SK-N-SH treated with all-trans-retinoic acid at 6 μM for 48 hours (cell line): ENCODE data around the gene TSN.

Experiments
- ATAC-seq: fragments of 200-7000 bp; cut with Tn5 transposase; 3 replicates; pipeline ENCODE4 v1.9.1; 2020; ENCODE audit warnings: mild to moderate bottlenecking, moderate library complexity
- ARNTL ChIP-seq: fragments of 450-650 bp; formaldehyde crosslinking; IDR thresholded peaks from 2 replicates; pipeline ENCODE4 v1.5.0; 2020; ENCODE audit warnings: low read depth, mild to moderate bottlenecking, moderate library complexity, borderline replicate concordance
- CSDC2 ChIP-seq: fragments of 250-450 bp; sonication (Bioruptor Pico); IDR thresholded peaks from 2 replicates; pipeline ENCODE4 v1.5.0; 2020; ENCODE audit warnings: mild to moderate bottlenecking, moderate library complexity
- GLIS3 ChIP-seq: fragments of 250-450 bp; sonication (Bioruptor Pico); IDR thresholded peaks from 2 replicates; pipeline ENCODE4 v1.5.0; 2020; ENCODE audit warnings: mild to moderate bottlenecking, moderate library complexity
- ISL1 ChIP-seq: fragments of 250-450 bp; sonication (Bioruptor Pico); IDR thresholded peaks from 2 replicates; pipeline ENCODE4 v2.1.2; 2022; ENCODE audit warnings: mild to moderate bottlenecking, moderate library complexity
- OSR1 ChIP-seq: fragments of 250-450 bp; sonication (Bioruptor Pico); IDR thresholded peaks from 2 replicates; pipeline ENCODE4 v1.8.0; 2022; ENCODE audit warnings: moderate library complexity, mild to moderate bottlenecking, inconsistent platforms
- PPARA ChIP-seq: fragments of 250-450 bp; sonication (Bioruptor Pico); IDR thresholded peaks from 2 replicates; pipeline ENCODE4 v1.5.0; 2020; ENCODE audit warnings: mild to moderate bottlenecking, borderline replicate concordance
- RARB ChIP-seq: fragments of 250-450 bp; sonication (Bioruptor Pico); IDR thresholded peaks from 2 replicates; pipeline ENCODE4 v1.8.0; 2021; ENCODE audit warnings: mild to moderate bottlenecking, moderate library complexity
- SNAI2 ChIP-seq: fragments of 250-450 bp; sonication (Bioruptor Pico); IDR thresholded peaks from 2 replicates; pipeline ENCODE4 v1.5.0; 2020; ENCODE audit warnings: mild to moderate bottlenecking, moderate library complexity
- TOX ChIP-seq: fragments of 250-450 bp; sonication (Bioruptor Pico); IDR thresholded peaks from 2 replicates; pipeline ENCODE4 v1.8.0; 2021; ENCODE audit warnings: mild to moderate bottlenecking, moderate library complexity, borderline replicate concordance
- ZC3H10 ChIP-seq: fragments of 250-450 bp; sonication (Bioruptor Pico); IDR thresholded peaks from 2 replicates; pipeline ENCODE4 v1.5.1; 2021; ENCODE audit warnings: mild to moderate bottlenecking, moderate library complexity
- ZFP30 ChIP-seq: fragments of 450-650 bp; formaldehyde crosslinking; IDR thresholded peaks from 2 replicates; pipeline ENCODE4 v1.5.0; 2022; ENCODE audit warnings: mild to moderate bottlenecking, moderate library complexity
- ZNF70 ChIP-seq: fragments of 450-650 bp; formaldehyde crosslinking; IDR thresholded peaks from 2 replicates; pipeline ENCODE4 v1.5.0; 2020; ENCODE audit warnings: mild to moderate bottlenecking, moderate library complexity
- ZNF8 ChIP-seq: fragments of 450-650 bp; formaldehyde crosslinking; IDR thresholded peaks from 2 replicates; pipeline ENCODE4 v1.5.0; 2020; ENCODE audit warnings: mild to moderate bottlenecking, moderate library complexity
- TF ChIP-seq, protein P1 (sequence below): fragments of 250-450 bp; sonication (Bioruptor Pico); IDR thresholded peaks from 2 replicates; pipeline ENCODE4 v1.5.1; 2021; ENCODE audit warnings: mild to moderate bottlenecking, moderate library complexity
- TF ChIP-seq, protein P2 (sequence below): fragments of 250-450 bp; sonication (Bioruptor Pico); IDR thresholded peaks from 2 replicates; pipeline ENCODE4 v1.8.0; 2021; ENCODE audit warnings: low read depth, mild to moderate bottlenecking, moderate library complexity, borderline replicate concordance
- TF ChIP-seq, protein P3 (sequence below): fragments of 250-450 bp; sonication (Bioruptor Pico); IDR thresholded peaks from 2 replicates; pipeline ENCODE4 v1.8.0; 2020; ENCODE audit warnings: mild to moderate bottlenecking, moderate library complexity, borderline replicate concordance
- TF ChIP-seq, protein P4 (sequence below): fragments of 250-450 bp; sonication (Bioruptor Pico); IDR thresholded peaks from 2 replicates; pipeline ENCODE4 v1.5.0; 2020; ENCODE audit warnings: mild to moderate bottlenecking, moderate library complexity

Gene TSN

DNA sequence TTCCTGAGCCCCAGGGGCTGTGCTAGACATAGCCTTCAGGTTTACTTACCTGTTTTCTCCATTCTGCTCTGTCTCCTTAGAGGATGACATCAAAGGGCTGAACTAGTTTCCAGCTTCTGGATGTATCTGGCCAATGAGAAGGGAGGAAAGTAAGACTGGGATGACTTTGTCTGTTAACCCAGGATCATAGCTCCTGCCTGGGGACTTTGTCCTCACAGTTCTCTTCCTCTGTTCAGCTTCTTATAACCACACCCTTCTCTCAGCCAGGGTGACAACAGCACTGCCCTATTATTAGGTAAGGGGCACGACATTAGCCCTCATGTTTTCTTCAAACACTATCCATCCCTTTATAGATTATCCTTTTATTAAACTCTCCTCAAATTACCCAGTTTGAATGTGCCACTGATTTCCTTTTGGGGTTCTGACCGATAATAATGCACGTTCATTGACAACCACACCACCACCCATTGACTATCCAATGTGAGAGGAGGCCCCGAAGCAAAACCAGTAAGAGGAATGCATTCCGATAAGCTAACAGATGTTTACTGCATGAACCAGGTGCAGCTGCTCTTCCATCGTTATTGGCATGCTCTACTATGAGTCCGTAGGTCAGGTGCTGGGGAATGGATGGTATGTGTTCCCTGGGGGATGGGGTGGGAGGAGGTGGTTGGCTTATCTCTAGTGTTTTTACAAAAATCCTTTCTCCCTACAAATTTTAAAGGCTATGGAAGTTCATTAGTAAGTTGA, 23.5 kb downstream of the TSN start:
- no peak for ATAC-seq
- TF ChIP-seq PPARA (CRISPR knock-in tag) (no peak), ARNTL (CRISPR knock-in tag) (no peak), SNAI2 (CRISPR knock-in tag) (no peak), ZNF70 (CRISPR knock-in tag) (no peak)

DNA sequence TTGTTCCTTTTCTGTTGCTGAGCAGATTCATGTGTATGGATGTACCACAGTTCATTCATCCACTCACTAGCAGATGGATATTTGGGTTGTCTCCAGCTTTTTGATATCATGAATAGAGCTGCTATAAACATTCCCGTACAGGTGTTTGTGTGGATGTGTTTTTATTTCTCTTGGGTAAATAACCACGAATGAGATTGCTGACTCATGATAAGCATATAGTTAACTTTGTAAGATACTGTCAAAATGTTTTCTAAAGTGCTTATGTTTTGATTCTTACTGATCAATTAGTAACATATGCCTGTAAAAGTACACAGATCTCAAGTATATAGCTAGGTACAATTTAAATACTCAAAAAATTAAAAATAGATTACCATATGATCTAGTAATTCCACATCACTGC, 27.7 kb downstream of the TSN start:
- TF ChIP-seq CSDC2 (CRISPR knock-in tag) (no peak), ISL1 (CRISPR knock-in tag) (no peak), GLIS3 (CRISPR knock-in tag) (no peak), ZC3H10 (CRISPR knock-in tag) (no peak), ZNF8 (CRISPR knock-in tag) (no peak), RARB (CRISPR knock-in tag) (no peak), TOX (no peak)
- TF ChIP-seq, protein P1, sequence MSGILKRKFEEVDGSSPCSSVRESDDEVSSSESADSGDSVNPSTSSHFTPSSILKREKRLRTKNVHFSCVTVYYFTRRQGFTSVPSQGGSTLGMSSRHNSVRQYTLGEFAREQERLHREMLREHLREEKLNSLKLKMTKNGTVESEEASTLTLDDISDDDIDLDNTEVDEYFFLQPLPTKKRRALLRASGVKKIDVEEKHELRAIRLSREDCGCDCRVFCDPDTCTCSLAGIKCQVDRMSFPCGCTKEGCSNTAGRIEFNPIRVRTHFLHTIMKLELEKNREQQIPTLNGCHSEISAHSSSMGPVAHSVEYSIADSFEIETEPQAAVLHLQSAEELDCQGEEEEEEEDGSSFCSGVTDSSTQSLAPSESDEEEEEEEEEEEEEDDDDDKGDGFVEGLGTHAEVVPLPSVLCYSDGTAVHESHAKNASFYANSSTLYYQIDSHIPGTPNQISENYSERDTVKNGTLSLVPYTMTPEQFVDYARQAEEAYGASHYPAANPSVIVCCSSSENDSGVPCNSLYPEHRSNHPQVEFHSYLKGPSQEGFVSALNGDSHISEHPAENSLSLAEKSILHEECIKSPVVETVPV (CRISPR knock-in tag), result no peak
- TF ChIP-seq, protein P2, sequence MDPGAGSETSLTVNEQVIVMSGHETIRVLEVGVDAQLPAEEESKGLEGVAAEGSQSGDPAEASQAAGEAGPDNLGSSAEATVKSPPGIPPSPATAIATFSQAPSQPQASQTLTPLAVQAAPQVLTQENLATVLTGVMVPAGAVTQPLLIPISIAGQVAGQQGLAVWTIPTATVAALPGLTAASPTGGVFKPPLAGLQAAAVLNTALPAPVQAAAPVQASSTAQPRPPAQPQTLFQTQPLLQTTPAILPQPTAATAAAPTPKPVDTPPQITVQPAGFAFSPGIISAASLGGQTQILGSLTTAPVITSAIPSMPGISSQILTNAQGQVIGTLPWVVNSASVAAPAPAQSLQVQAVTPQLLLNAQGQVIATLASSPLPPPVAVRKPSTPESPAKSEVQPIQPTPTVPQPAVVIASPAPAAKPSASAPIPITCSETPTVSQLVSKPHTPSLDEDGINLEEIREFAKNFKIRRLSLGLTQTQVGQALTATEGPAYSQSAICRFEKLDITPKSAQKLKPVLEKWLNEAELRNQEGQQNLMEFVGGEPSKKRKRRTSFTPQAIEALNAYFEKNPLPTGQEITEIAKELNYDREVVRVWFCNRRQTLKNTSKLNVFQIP (CRISPR knock-in tag), result no peak
- TF ChIP-seq, all 23 proteins: peak for 0
- ATAC-seq, result no peak

DNA sequence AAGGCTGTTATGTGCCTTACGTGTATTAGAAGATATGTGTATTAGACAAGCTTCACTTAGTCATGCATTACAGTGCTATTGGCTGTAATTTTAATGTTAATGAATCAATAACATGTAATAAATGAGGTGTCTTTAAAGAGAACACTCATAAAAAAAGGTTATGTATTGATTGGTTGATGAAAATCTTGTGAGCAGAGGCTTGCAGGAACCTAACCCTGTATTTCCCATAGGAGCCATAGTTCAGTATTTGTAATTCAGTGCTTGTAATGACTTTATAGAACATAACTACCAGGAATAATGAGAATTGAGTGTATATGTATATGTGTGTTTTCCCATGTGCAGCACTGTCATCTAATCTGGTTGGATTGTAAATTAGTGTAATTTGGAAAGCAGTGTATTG, 33.2 kb downstream of the TSN start:
- ATAC-seq, result no peak
- TF ChIP-seq ISL1 (CRISPR knock-in tag) (no peak), PPARA (CRISPR knock-in tag) (no peak), ZNF8 (CRISPR knock-in tag) (no peak), ZC3H10 (CRISPR knock-in tag) (no peak), ZFP30 (CRISPR knock-in tag) (no peak), SNAI2 (CRISPR knock-in tag) (no peak), OSR1 (CRISPR knock-in tag) (no peak)
- TF ChIP-seq, protein P3, sequence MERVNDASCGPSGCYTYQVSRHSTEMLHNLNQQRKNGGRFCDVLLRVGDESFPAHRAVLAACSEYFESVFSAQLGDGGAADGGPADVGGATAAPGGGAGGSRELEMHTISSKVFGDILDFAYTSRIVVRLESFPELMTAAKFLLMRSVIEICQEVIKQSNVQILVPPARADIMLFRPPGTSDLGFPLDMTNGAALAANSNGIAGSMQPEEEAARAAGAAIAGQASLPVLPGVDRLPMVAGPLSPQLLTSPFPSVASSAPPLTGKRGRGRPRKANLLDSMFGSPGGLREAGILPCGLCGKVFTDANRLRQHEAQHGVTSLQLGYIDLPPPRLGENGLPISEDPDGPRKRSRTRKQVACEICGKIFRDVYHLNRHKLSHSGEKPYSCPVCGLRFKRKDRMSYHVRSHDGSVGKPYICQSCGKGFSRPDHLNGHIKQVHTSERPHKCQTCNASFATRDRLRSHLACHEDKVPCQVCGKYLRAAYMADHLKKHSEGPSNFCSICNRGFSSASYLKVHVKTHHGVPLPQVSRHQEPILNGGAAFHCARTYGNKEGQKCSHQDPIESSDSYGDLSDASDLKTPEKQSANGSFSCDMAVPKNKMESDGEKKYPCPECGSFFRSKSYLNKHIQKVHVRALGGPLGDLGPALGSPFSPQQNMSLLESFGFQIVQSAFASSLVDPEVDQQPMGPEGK (CRISPR knock-in tag), result no peak
- TF ChIP-seq, protein P2 (CRISPR knock-in tag), result no peak
- TF ChIP-seq, protein P4, sequence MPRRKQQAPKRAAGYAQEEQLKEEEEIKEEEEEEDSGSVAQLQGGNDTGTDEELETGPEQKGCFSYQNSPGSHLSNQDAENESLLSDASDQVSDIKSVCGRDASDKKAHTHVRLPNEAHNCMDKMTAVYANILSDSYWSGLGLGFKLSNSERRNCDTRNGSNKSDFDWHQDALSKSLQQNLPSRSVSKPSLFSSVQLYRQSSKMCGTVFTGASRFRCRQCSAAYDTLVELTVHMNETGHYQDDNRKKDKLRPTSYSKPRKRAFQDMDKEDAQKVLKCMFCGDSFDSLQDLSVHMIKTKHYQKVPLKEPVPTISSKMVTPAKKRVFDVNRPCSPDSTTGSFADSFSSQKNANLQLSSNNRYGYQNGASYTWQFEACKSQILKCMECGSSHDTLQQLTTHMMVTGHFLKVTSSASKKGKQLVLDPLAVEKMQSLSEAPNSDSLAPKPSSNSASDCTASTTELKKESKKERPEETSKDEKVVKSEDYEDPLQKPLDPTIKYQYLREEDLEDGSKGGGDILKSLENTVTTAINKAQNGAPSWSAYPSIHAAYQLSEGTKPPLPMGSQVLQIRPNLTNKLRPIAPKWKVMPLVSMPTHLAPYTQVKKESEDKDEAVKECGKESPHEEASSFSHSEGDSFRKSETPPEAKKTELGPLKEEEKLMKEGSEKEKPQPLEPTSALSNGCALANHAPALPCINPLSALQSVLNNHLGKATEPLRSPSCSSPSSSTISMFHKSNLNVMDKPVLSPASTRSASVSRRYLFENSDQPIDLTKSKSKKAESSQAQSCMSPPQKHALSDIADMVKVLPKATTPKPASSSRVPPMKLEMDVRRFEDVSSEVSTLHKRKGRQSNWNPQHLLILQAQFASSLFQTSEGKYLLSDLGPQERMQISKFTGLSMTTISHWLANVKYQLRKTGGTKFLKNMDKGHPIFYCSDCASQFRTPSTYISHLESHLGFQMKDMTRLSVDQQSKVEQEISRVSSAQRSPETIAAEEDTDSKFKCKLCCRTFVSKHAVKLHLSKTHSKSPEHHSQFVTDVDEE, result no peak
